ENCODE results near the gene COL6A2. TPM values are rescaled to one million over a fixed set of nuclear protein-coding genes. Genes with fewer than 3 reads are reported as not detected.
A peak's percentile ranks its signal among the peaks of the same experiment; 100 is the strongest.
"Not testable (repeated sequence)": the region's sequence is repeated elsewhere in the genome, so short reads cannot be mapped to it uniquely, and the experiment has no call there.

Gene COL6A2
- total RNA-seq, 1 donor from 2014 or later: 378 TPM

DNA sequence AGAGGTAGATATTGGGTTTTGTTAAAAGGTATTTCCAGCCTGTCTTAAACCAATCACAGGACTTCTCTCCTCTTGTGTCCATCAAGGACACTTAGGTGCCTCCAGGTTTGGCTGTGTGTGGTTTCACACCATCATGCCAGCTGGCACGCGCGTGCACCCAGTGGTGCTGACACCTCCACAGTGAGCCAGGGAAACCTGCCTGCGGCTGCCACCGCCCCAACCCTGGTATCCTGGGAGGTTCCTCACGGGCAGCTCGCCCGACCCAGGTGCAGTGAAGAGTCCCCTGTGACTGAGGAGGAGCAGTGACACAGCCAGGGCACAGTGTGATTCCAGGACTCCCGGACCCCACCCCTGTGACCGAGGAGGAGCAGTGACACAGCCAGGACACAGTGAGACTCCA lies 13.2 kb upstream of the COL6A2 start:
- Mint-ChIP-seq H3K9me3 (ENCODE audit: unreplicated experiment) (peaks cover under 1% of the 10 kb centered on the region), H3K27me3 (ENCODE audit: unreplicated experiment) (no peaks in the 10 kb centered on the region), H3K27ac (ENCODE audit: unreplicated experiment) (no peak overlapping the region), H3K4me1 (ENCODE audit: unreplicated experiment) (no peaks in the 10 kb centered on the region), H3K36me3 (ENCODE audit: low read depth, unreplicated experiment) (no peaks in the 10 kb centered on the region), H3K4me3 (ENCODE audit: unreplicated experiment) (no peak overlapping the region)
- TF ChIP-seq, protein P1, sequence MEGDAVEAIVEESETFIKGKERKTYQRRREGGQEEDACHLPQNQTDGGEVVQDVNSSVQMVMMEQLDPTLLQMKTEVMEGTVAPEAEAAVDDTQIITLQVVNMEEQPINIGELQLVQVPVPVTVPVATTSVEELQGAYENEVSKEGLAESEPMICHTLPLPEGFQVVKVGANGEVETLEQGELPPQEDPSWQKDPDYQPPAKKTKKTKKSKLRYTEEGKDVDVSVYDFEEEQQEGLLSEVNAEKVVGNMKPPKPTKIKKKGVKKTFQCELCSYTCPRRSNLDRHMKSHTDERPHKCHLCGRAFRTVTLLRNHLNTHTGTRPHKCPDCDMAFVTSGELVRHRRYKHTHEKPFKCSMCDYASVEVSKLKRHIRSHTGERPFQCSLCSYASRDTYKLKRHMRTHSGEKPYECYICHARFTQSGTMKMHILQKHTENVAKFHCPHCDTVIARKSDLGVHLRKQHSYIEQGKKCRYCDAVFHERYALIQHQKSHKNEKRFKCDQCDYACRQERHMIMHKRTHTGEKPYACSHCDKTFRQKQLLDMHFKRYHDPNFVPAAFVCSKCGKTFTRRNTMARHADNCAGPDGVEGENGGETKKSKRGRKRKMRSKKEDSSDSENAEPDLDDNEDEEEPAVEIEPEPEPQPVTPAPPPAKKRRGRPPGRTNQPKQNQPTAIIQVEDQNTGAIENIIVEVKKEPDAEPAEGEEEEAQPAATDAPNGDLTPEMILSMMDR (IDR thresholded peaks at IDR 0.05; ENCODE audit: unreplicated experiment): no peak
- no peak for DNase-seq (ENCODE audit: low spot score)

DNA sequence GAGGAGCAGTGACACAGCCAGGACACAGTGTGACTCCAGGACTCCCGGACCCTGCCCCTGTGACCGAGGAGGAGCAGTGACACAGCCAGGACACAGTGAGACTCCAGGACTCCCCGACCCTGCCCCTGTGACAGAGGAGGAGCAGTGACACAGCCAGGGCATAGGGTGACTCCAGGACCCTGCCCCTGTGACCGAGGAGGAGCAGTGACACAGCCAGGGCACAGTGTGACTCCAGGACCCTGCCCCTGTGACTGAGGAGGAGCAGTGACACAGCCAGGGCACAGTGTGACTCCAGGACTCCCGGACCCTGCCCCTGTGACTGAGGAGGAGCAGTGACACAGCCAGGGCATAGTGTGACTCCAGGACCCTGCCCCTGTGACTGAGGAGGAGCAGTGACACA lies 12.7 kb upstream of the COL6A2 start:
- not testable (repeated sequence) for H3K27ac Mint-ChIP-seq (ENCODE audit: unreplicated experiment); H3K27me3 Mint-ChIP-seq (ENCODE audit: unreplicated experiment); DNase-seq (ENCODE audit: low spot score); H3K9me3 Mint-ChIP-seq (ENCODE audit: unreplicated experiment); H3K4me1 Mint-ChIP-seq (ENCODE audit: unreplicated experiment); H3K36me3 Mint-ChIP-seq (ENCODE audit: low read depth, unreplicated experiment); H3K4me3 Mint-ChIP-seq (ENCODE audit: unreplicated experiment)

- H3K36me3 Mint-ChIP-seq (ENCODE audit: low read depth, unreplicated experiment): peaks cover 16% of the 10 kb centered on the region
- H3K27me3 Mint-ChIP-seq (ENCODE audit: unreplicated experiment): peaks cover 2% of the 10 kb centered on the region
- DNase-seq (ENCODE audit: low spot score): no peak
- peaks cover 3% of the 10 kb centered on the region for H3K4me1 Mint-ChIP-seq (ENCODE audit: unreplicated experiment)
- peaks cover 15% of the 10 kb centered on the region for H3K9me3 Mint-ChIP-seq (ENCODE audit: unreplicated experiment)
- TF ChIP-seq, protein P1 (IDR thresholded peaks at IDR 0.05; ENCODE audit: unreplicated experiment): no peak
- H3K27ac Mint-ChIP-seq (ENCODE audit: unreplicated experiment): no peak overlapping the region
- H3K4me3 Mint-ChIP-seq (ENCODE audit: unreplicated experiment): no peak overlapping the region
Measured at GRCh38 chr21:46087641-46088040, 10.3 kb upstream of the COL6A2 start.

- H3K9me3 Mint-ChIP-seq (ENCODE audit: unreplicated experiment): peaks cover 15% of the 10 kb centered on the region
- no peak overlapping the region for H3K4me3 Mint-ChIP-seq (ENCODE audit: unreplicated experiment)
- no peak for DNase-seq (ENCODE audit: low spot score)
- H3K4me1 Mint-ChIP-seq (ENCODE audit: unreplicated experiment): peaks cover 3% of the 10 kb centered on the region
- no peak overlapping the region for H3K27ac Mint-ChIP-seq (ENCODE audit: unreplicated experiment)
- TF ChIP-seq, protein P1 (IDR thresholded peaks at IDR 0.05; ENCODE audit: unreplicated experiment): no peak
- H3K36me3 Mint-ChIP-seq (ENCODE audit: low read depth, unreplicated experiment): peaks cover 16% of the 10 kb centered on the region
- H3K27me3 Mint-ChIP-seq (ENCODE audit: unreplicated experiment): peaks cover 2% of the 10 kb centered on the region
Measured at GRCh38 chr21:46088189-46088588, 9.7 kb upstream of the COL6A2 start.

GRCh38 chr21:46089285-46089684 lies 8.6 kb upstream of the COL6A2 start:
- H3K9me3 Mint-ChIP-seq (ENCODE audit: unreplicated experiment): peaks cover 15% of the 10 kb centered on the region
- TF ChIP-seq, protein P1 (IDR thresholded peaks at IDR 0.05; ENCODE audit: unreplicated experiment): no peak
- H3K36me3 Mint-ChIP-seq (ENCODE audit: low read depth, unreplicated experiment): peaks cover 19% of the 10 kb centered on the region
- H3K27me3 Mint-ChIP-seq (ENCODE audit: unreplicated experiment): peaks cover 2% of the 10 kb centered on the region
- no peak overlapping the region for H3K27ac Mint-ChIP-seq (ENCODE audit: unreplicated experiment)
- H3K4me1 Mint-ChIP-seq (ENCODE audit: unreplicated experiment): peaks cover 3% of the 10 kb centered on the region
- no peak for DNase-seq (ENCODE audit: low spot score)
- H3K4me3 Mint-ChIP-seq (ENCODE audit: unreplicated experiment): no peak overlapping the region

- Mint-ChIP-seq H3K9me3 (ENCODE audit: unreplicated experiment) (peaks cover 15% of the 10 kb centered on the region), H3K4me3 (ENCODE audit: unreplicated experiment) (peak overlapping the region; percentile 70), H3K27me3 (ENCODE audit: unreplicated experiment) (peaks cover 13% of the 10 kb centered on the region), H3K4me1 (ENCODE audit: unreplicated experiment) (peaks cover 3% of the 10 kb centered on the region), H3K36me3 (ENCODE audit: low read depth, unreplicated experiment) (peaks cover 21% of the 10 kb centered on the region), H3K27ac (ENCODE audit: unreplicated experiment) (no peak overlapping the region)
- TF ChIP-seq, protein P1 (IDR thresholded peaks at IDR 0.05; ENCODE audit: unreplicated experiment): no peak
- DNase-seq (ENCODE audit: low spot score): no peak
Measured at GRCh38 chr21:46091118-46091517, 6.8 kb upstream of the COL6A2 start.
